ENCODE measurements around the gene COLEC11.

DNA sequence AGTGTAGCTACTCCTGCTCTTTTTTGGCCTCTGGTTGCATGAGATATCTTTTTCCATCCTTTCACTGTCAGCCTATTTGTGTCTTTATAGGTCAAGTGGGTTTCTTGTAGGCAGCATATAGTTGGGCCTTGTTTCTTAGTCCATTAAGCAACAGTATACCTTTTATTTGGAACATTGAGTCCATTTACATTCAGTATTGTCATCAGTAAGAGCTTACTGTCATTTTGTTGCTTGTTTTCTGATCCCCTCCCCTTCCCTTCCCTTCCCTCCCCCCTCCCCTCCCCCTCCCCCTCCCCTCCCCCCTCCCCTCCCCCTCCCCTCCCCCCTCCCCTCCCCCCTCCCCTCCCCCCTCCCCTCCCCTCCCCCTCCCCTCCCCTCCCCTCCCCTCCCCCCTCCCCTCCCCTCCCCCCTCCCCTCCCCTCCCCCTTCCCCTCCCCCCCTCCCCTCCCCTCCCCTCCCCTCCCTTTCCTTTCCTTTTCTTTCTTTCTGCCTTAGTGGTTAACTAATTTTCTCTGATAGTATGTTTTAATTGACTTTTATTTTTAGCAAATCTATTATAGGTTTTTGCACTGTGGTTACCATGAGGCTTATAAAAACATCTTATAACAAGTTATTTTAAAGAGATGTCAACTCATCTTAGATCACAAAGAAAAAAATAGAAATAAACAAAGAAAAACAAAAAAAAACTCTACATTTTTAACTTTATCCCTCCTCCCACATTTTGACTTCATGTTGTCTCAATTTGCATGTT, 95.3 kb downstream of the COLEC11 start:
- TF ChIP-seq, protein P1, sequence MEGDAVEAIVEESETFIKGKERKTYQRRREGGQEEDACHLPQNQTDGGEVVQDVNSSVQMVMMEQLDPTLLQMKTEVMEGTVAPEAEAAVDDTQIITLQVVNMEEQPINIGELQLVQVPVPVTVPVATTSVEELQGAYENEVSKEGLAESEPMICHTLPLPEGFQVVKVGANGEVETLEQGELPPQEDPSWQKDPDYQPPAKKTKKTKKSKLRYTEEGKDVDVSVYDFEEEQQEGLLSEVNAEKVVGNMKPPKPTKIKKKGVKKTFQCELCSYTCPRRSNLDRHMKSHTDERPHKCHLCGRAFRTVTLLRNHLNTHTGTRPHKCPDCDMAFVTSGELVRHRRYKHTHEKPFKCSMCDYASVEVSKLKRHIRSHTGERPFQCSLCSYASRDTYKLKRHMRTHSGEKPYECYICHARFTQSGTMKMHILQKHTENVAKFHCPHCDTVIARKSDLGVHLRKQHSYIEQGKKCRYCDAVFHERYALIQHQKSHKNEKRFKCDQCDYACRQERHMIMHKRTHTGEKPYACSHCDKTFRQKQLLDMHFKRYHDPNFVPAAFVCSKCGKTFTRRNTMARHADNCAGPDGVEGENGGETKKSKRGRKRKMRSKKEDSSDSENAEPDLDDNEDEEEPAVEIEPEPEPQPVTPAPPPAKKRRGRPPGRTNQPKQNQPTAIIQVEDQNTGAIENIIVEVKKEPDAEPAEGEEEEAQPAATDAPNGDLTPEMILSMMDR (IDR thresholded peaks at IDR 0.05), result no peak
- no peak for TF ChIP-seq POLR2A (IDR thresholded peaks at IDR 0.05)
